Hematopoietic multipotent progenitor cell treated with erythropoietin and hydrocortisone succinate and interleukin-3 and kit ligand, for 4 days (in vitro differentiated cells): Measurements from ENCODE around the gene TRIM51.
"Not testable (repeated sequence)": the region's sequence is repeated elsewhere in the genome, so short reads cannot be mapped to it uniquely, and the experiment has no call there.

Experiments used
- DNase-seq: peaks from one replicate; pipeline ENCODE4 v3.0.0-alpha.2; 2015

The TRIM51 gene

GRCh38 chr11:55882997-55883396 is at the start of gene TRIM51:
TRIM51 (plus strand) TSS chr11:55883297; CDS start chr11:55885429, 2,132 bp downstream.
- DNase-seq = not testable (repeated sequence)

GRCh38 chr11:55838452-55838851 is 44.6 kb upstream of the TRIM51 start, which contains the start of gene OR5D16:
OR5D16 (plus strand) TSS chr11:55838752; CDS start chr11:55838752, 0 bp downstream.
- DNase-seq = no peak

- DNase-seq = no peak
Measured at GRCh38 chr11:55847453-55847852, 35.6 kb upstream of the TRIM51 start.

GRCh38 chr11:55849037-55849436 is 34.1 kb upstream of the TRIM51 start:
- no peak for DNase-seq

GRCh38 chr11:55852141-55852540 is 31.0 kb upstream of the TRIM51 start:
- DNase-seq = no peak

GRCh38 chr11:55854704-55855103 is 28.4 kb upstream of the TRIM51 start:
- no peak for DNase-seq

GRCh38 chr11:55867354-55867753 is 15.7 kb upstream of the TRIM51 start:
- not testable (repeated sequence) for DNase-seq

- DNase-seq = not testable (repeated sequence)
Measured at GRCh38 chr11:55872731-55873130, 10.4 kb upstream of the TRIM51 start.

- not testable (repeated sequence) for DNase-seq
Measured at GRCh38 chr11:55873146-55873545, 10.0 kb upstream of the TRIM51 start.

- not testable (repeated sequence) for DNase-seq
Measured at GRCh38 chr11:55884995-55885394, 1.9 kb downstream of the TRIM51 start.

GRCh38 chr11:55885481-55885880 is 2.4 kb downstream of the TRIM51 start:
- DNase-seq = not testable (repeated sequence)

- DNase-seq = no peak
Measured at GRCh38 chr11:55895216-55895615, 12.1 kb downstream of the TRIM51 start.

- DNase-seq = no peak
Measured at GRCh38 chr11:55902308-55902707, 19.2 kb downstream of the TRIM51 start.

GRCh38 chr11:55914482-55914881 is 31.4 kb downstream of the TRIM51 start, which contains the start of gene OR5W2:
OR5W2 (minus strand) TSS chr11:55914582; CDS start chr11:55914582, 0 bp downstream.
- DNase-seq = no peak

- no peak for DNase-seq
Measured at GRCh38 chr11:55920537-55920936, 37.4 kb downstream of the TRIM51 start.

GRCh38 chr11:55936300-55936699 is 53.2 kb downstream of the TRIM51 start, which contains the start of gene OR5I1:
OR5I1 (minus strand) TSS chr11:55936400; CDS start chr11:55936400, 0 bp downstream.
- no peak for DNase-seq
